H1 (cell line): ENCODE measurements around the gene SCAI. TPM values are rescaled to one million over a fixed set of nuclear protein-coding genes. Genes with fewer than 3 reads are reported as not detected.

Source experiments
- CTCF ChIA-PET: fragments of 300-600 bp; sonication (Branson Sonifier 250); formaldehyde crosslinking; loops from one replicate; lab custom pipeline; 2021; ENCODE audit not compliant: partially characterized antibody; lab: Charles Lee
- POLR2A ChIA-PET: fragments of 300-600 bp; sonication (Branson Sonifier 250); formaldehyde crosslinking; loops from one replicate; lab custom pipeline; 2021; ENCODE audit warnings: inconsistent platforms; ENCODE audit not compliant: partially characterized antibody; lab: Charles Lee
- DNase-seq, 2 experiments: peaks; one replicate each; pipeline versions ENCODE4 v3.0.0 to v3.0.0-alpha.2; 2010 to 2022; ENCODE audit warnings: low spot score in 2 of 2, low read depth in 1 of 2, mixed read lengths in 1 of 2
- FAIRE-seq: peaks from 2 replicates; lab custom pipeline; 2011; peaks lifted over from hg19 to GRCh38; lab: Jason Lieb, UNC
- H2AFZ ChIP-seq: 2 replicates; pipeline ENCODE4 v1.8.1; 2012; ENCODE audit warnings: low read length, inconsistent platforms
- H2AK5ac ChIP-seq: 2 replicates; pipeline ENCODE4 v1.6.1; 2013; ENCODE audit warnings: low read depth, low read length
- H2BK120ac ChIP-seq: replicated peaks from 2 replicates; pipeline ENCODE3; 2013; ENCODE audit warnings: low read depth, low read length, inconsistent platforms
- H2BK12ac ChIP-seq: 2 replicates; pipeline ENCODE4 v1.6.1; 2013; ENCODE audit warnings: low read depth, low read length
- H2BK15ac ChIP-seq: 2 replicates; pipeline ENCODE4 v1.6.1; 2013; ENCODE audit warnings: low read length
- H2BK20ac ChIP-seq: 2 replicates; pipeline ENCODE4 v1.6.1; 2013; ENCODE audit warnings: low read length
- H2BK5ac ChIP-seq: 2 replicates; pipeline ENCODE4 v1.6.1; 2013; ENCODE audit warnings: low read depth, low read length
- H3K14ac ChIP-seq: 2 replicates; pipeline ENCODE4 v1.6.1; 2013; ENCODE audit warnings: inconsistent platforms; ENCODE audit not compliant: insufficient read length
- H3K18ac ChIP-seq: 2 replicates; pipeline ENCODE4 v1.6.1; 2013; ENCODE audit warnings: low read length; ENCODE audit errors: extremely low read depth
- H3K23ac ChIP-seq: 2 replicates; pipeline ENCODE4 v1.6.1; 2013; ENCODE audit warnings: inconsistent platforms; ENCODE audit not compliant: insufficient read length
- H3K23me2 ChIP-seq: 2 replicates; pipeline ENCODE4 v1.6.1; 2013; ENCODE audit warnings: low read depth, low read length
- H3K27ac ChIP-seq: 2 replicates; pipeline ENCODE4 v1.6.1; 2011; ENCODE audit warnings: low read depth, low read length, inconsistent platforms
- H3K27me3 ChIP-seq, 4 experiments: replicated peaks in 1 of 4; 1 replicate in 1 of 4; 2 replicates in 3 of 4; pipeline versions ENCODE4 v1.6.1 to v1.8.1; 2011 to 2013; ENCODE audit warnings: low read length in 3 of 4, mild to moderate bottlenecking in 3 of 4, inconsistent platforms in 2 of 4, mixed read lengths in 2 of 4, moderate library complexity in 1 of 4; ENCODE audit not compliant: control insufficient read depth in 3 of 4, insufficient read depth in 3 of 4; ENCODE audit errors: extremely low read depth in 1 of 4
- H3K36me3 ChIP-seq, 4 experiments: 2 replicates each; pipeline versions ENCODE4 v1.6.1 to v1.8.1; 2011 to 2013; ENCODE audit warnings: mild to moderate bottlenecking in 4 of 4, low read length in 3 of 4, moderate library complexity in 2 of 4, control low read depth in 1 of 4, inconsistent platforms in 1 of 4; ENCODE audit not compliant: insufficient read depth in 4 of 4, control insufficient read depth in 2 of 4
- H3K4ac ChIP-seq: replicated peaks from 2 replicates; pipeline ENCODE3; 2013; ENCODE audit warnings: low read length, low read depth, mixed read lengths, inconsistent platforms; ENCODE audit not compliant: insufficient read length
- H3K4me1 ChIP-seq, 4 experiments: replicated peaks in 1 of 4; 1 replicate in 1 of 4; 2 replicates in 3 of 4; pipeline versions ENCODE4 v1.6.1 to v1.8.1; 2011 to 2013; ENCODE audit warnings: low read length in 3 of 4, inconsistent platforms in 2 of 4, mixed read lengths in 1 of 4; ENCODE audit not compliant: insufficient read depth in 4 of 4, control insufficient read depth in 3 of 4
- H3K4me2 ChIP-seq, 2 experiments: 2 replicates each; pipeline versions ENCODE4 v1.6.1 to v1.8.1; 2011 to 2013; ENCODE audit warnings: low read depth in 2 of 2, low read length in 2 of 2, control low read depth in 1 of 2, inconsistent platforms in 1 of 2, mild to moderate bottlenecking in 1 of 2; ENCODE audit not compliant: insufficient read depth in 1 of 2
- H3K4me3 ChIP-seq, 4 experiments: fragments of 200-600, 300-600 bp in 1 of 4; sonication (generic), shearing (Covaris generic), sonication (Bioruptor Twin) in 1 of 4; 2 replicates each; pipeline versions ENCODE4 v1.5.1 to v1.8.1; 2011 to 2016; ENCODE audit warnings: low read length in 4 of 4, low read depth in 3 of 4, control low read depth in 2 of 4, inconsistent platforms in 2 of 4, mild to moderate bottlenecking in 2 of 4, mixed read lengths in 1 of 4, moderate library complexity in 1 of 4; ENCODE audit not compliant: insufficient read depth in 2 of 4; ENCODE audit errors: extremely low read depth in 1 of 4
- H3K56ac ChIP-seq: replicated peaks from 2 replicates; pipeline ENCODE3; 2013; ENCODE audit warnings: low read depth, mild to moderate bottlenecking, mixed read lengths, low read length, inconsistent platforms; ENCODE audit not compliant: insufficient read length
- H3K79me1 ChIP-seq: 2 replicates; pipeline ENCODE4 v1.6.1; 2013; ENCODE audit warnings: low read depth, low read length, control low read depth
- H3K79me2 ChIP-seq, 2 experiments: 2 replicates each; pipeline versions ENCODE4 v1.6.1 to v1.8.1; 2012 to 2013; ENCODE audit warnings: low read length in 2 of 2, mild to moderate bottlenecking in 2 of 2, inconsistent platforms in 1 of 2; ENCODE audit not compliant: insufficient read depth in 2 of 2, control insufficient read depth in 1 of 2
- H3K9ac ChIP-seq, 4 experiments: replicated peaks in 1 of 4; 1 replicate in 1 of 4; 2 replicates in 3 of 4; pipeline versions ENCODE4 v1.6.1 to v1.8.1; 2011 to 2013; ENCODE audit warnings: low read depth in 3 of 4, low read length in 3 of 4, control low read depth in 2 of 4, mild to moderate bottlenecking in 2 of 4, moderate library complexity in 2 of 4, inconsistent platforms in 1 of 4; ENCODE audit errors: extremely low read depth in 1 of 4
- H3K9me3 ChIP-seq, 2 experiments: 2 replicates each; pipeline versions ENCODE4 v1.6.1 to v1.8.1; 2012 to 2013; ENCODE audit warnings: mild to moderate bottlenecking in 2 of 2, moderate library complexity in 2 of 2, control low read depth in 1 of 2, inconsistent platforms in 1 of 2, low read depth in 1 of 2, low read length in 1 of 2, mixed read lengths in 1 of 2; ENCODE audit not compliant: insufficient read depth in 2 of 2
- H4K20me1 ChIP-seq, 2 experiments: replicated peaks in 1 of 2; 2 replicates each; pipeline versions ENCODE3 to v1.8.1; 2011 to 2013; ENCODE audit warnings: inconsistent platforms in 2 of 2, low read length in 2 of 2, mild to moderate bottlenecking in 1 of 2; ENCODE audit not compliant: insufficient read depth in 2 of 2, control insufficient read depth in 1 of 2
- H4K5ac ChIP-seq: 2 replicates; pipeline ENCODE4 v1.6.1; 2013; ENCODE audit warnings: low read length, low read depth, mixed read lengths, inconsistent platforms; ENCODE audit not compliant: insufficient read length
- H4K8ac ChIP-seq: 2 replicates; pipeline ENCODE4 v1.8.0; 2013; ENCODE audit warnings: mild to moderate bottlenecking, moderate library complexity, low read length, inconsistent platforms; ENCODE audit not compliant: insufficient read depth; ENCODE audit errors: extremely low read depth
- H4K91ac ChIP-seq: replicated peaks from 2 replicates; pipeline ENCODE3; 2013; ENCODE audit warnings: low read length, mixed read lengths, inconsistent platforms; ENCODE audit not compliant: insufficient read length
- CREB1 ChIP-seq: IDR thresholded peaks from 2 replicates; pipeline ENCODE4 v1.6.1; 2012; ENCODE audit warnings: inconsistent platforms
- MAFK ChIP-seq: IDR thresholded peaks from 2 replicates; pipeline ENCODE4 v1.6.1; 2012; ENCODE audit warnings: low read depth, mild to moderate bottlenecking, improper control_type of control experiment, low read length
- NRF1 ChIP-seq: IDR thresholded peaks from 2 replicates; pipeline ENCODE4 v1.6.1; 2011; ENCODE audit warnings: mild to moderate bottlenecking, low read depth, low read length, improper control_type of control experiment
- POU5F1 ChIP-seq: IDR thresholded peaks from 2 replicates; pipeline ENCODE4 v1.6.1; 2011; ENCODE audit warnings: low read depth, mild to moderate bottlenecking, low read length, moderate library complexity
- WGBS, 2 experiments: shearing (Covaris generic) in 1 of 2; methylation state at CpG; one replicate each; pipeline versions ENCODE4 v1.1.6 to v1.1.7; 2013 to 2015; ENCODE audit warnings: low lambda C conversion rate in 2 of 2, mixed read lengths in 2 of 2, inconsistent platforms in 1 of 2, low coverage in 1 of 2, missing lambda C conversion rate in 1 of 2; ENCODE audit not compliant: insufficient replicate concordance in 2 of 2, insufficient coverage in 1 of 2, insufficient read length in 1 of 2; ENCODE audit errors: extremely low coverage in 1 of 2, missing lambda C conversion rate in 1 of 2; 5-methylcytosine and 5-hydroxymethylcytosine counted together
- polyA plus RNA-seq, 7 experiments: library from polyadenylated mRNA; depleted of rRNA in 3 of 7; stranded (reverse) in 5 of 7; unstranded in 2 of 7; fragments of >200 nt in 5 of 7; fragments of 200-250 nt in 2 of 7; gene quantifications; 1 replicate in 5 of 7; 2 replicates in 1 of 7; 4 replicates in 1 of 7; pipeline versions ENCODE4 v1.2.1 to v1.2.3, GENCODE V29; 2011 to 2013; ENCODE audit warnings: missing spikeins in 2 of 7, mixed read lengths in 2 of 7
- total RNA-seq: library from RNA; stranded (reverse); fragmentation: NEBNext Ultra II Directional; extraction: Animal tissue kit (Norgen Biotek cat#: 25700); gene quantifications from 2 replicates; pipeline ENCODE4 v1.2.1, GENCODE V29; 2021

Gene SCAI
- total and polyA plus RNA-seq, 2 of the 8 experiments (the other 6 are each of a cell fraction or from before 2014, with no cell fraction given), result 6.4 to 19.8 TPM

GRCh38 chr9:125161284-125161918 is 18.1 kb upstream of the SCAI start:
- H2AK5ac ChIP-seq, result no peak overlapping the region
- no peak overlapping the region for H3K56ac ChIP-seq
- POLR2A ChIA-PET, result no interaction called here
- H3K23me2 ChIP-seq, result no peaks in the 10 kb centered on the region
- FAIRE-seq, result no peak
- H3K4me1 ChIP-seq, result no peaks in the 10 kb centered on the region
- H3K27me3 ChIP-seq, result no peaks in the 10 kb centered on the region
- TF ChIP-seq MAFK (no peak), POU5F1 (no peak), CREB1 (no peak), NRF1 (no peak)
- no peak overlapping the region for H2BK120ac ChIP-seq
- no peak overlapping the region for H3K23ac ChIP-seq
- no peak overlapping the region for H3K18ac ChIP-seq
- H4K20me1 ChIP-seq, result no peaks in the 10 kb centered on the region
- no peak overlapping the region for H2BK20ac ChIP-seq
- H3K9ac ChIP-seq, result no peak overlapping the region
- H2BK12ac ChIP-seq, result no peak overlapping the region
- H3K9me3 ChIP-seq, result no peaks in the 10 kb centered on the region
- H3K36me3 ChIP-seq, result 0 out of 8 replicates have a peak, but pooled peaks cover 0 to 2% (median 0%) of the 10 kb centered on the region in 4 experiments
- no peak overlapping the region for H2BK5ac ChIP-seq
- H4K8ac ChIP-seq, result no peak overlapping the region
- WGBS, 2 experiments, result 87% methylated on average over 3 of the region's 3 CpGs; no CpG with 5 or more reads in 1 of the 2 experiments
- no peak overlapping the region for H3K4me2 ChIP-seq
- no peak overlapping the region for H3K4me3 ChIP-seq
- H2AFZ ChIP-seq, result no peak overlapping the region
- H3K79me1 ChIP-seq, result no peaks in the 10 kb centered on the region
- CTCF ChIA-PET, result no interaction called here
- H4K91ac ChIP-seq, result no peak overlapping the region
- peaks cover 0 to 3% of the 10 kb centered on the region in 2 experiments; a peak in 1 of 4 replicates for H3K79me2 ChIP-seq
- DNase-seq, result no peak
- no peak overlapping the region for H3K27ac ChIP-seq
- no peak overlapping the region for H2BK15ac ChIP-seq
- no peak overlapping the region for H3K4ac ChIP-seq
- H3K14ac ChIP-seq, result no peak overlapping the region
- no peak overlapping the region for H4K5ac ChIP-seq
